Measurements from ENCODE around the gene CFAP68.

- TF ChIP-seq CTCF (IDR thresholded peaks at IDR 0.05 in 8 of 11, conservative IDR thresholded peaks at IDR 0.05 in 3 of 11) (peak in 3 of 11 experiments; percentile 9 to 47 (median 39)), POLR2A (IDR thresholded peaks at IDR 0.05) (no peak)
Observed at GRCh38 chr11:111926505-111927391, 47.4 kb downstream of the CFAP68 start.

Measured in spleen (tissue), 7 donors.